Endothelial cell of umbilical vein (primary cell): ENCODE measurements around the gene FAHD1. TPM values are rescaled to one million over a fixed set of nuclear protein-coding genes. Genes with fewer than 3 reads are reported as not detected.

Experiments
- BruUV-seq: library from RNA; stranded (reverse); fragments of 400-500 nt; replicated peaks from 2 replicates; lab custom pipeline; 2021; lab: Mats Ljungman, UMichigan
- CTCF ChIA-PET: fragments of 300-600, 350-600 bp; sonication (Branson Sonifier 250); formaldehyde crosslinking; loops from one replicate; lab custom pipeline; 2021; ENCODE audit warnings: antibody characterized with exemption, inconsistent platforms; lab: Charles Lee
- POLR2A ChIA-PET: fragments of 300-600, 350-600 bp; sonication (Branson Sonifier 250); formaldehyde crosslinking; loops from one replicate; lab custom pipeline; 2021; ENCODE audit warnings: antibody characterized with exemption, inconsistent platforms; lab: Charles Lee
- DNase-seq: peaks from one replicate; pipeline ENCODE4 v3.0.0-alpha.2; 2011; ENCODE audit warnings: low read depth, low spot score
- FAIRE-seq: peaks from 2 replicates; lab custom pipeline; 2011; peaks lifted over from hg19 to GRCh38; lab: Jason Lieb, UNC
- H2AFZ ChIP-seq: 2 replicates; pipeline ENCODE4 v1.6.0; 2012; ENCODE audit warnings: low read depth, low read length, control low read depth, inconsistent platforms
- H3K27ac ChIP-seq: 2 replicates; pipeline ENCODE4 v1.5.1; 2011; ENCODE audit warnings: low read depth, mild to moderate bottlenecking, control low read depth, low read length, moderate library complexity; ENCODE audit not compliant: insufficient read depth
- H3K27me3 ChIP-seq, 2 experiments: 2 replicates each; pipeline versions ENCODE4 v1.6.0 to v1.6.1; 2011; ENCODE audit warnings: low read length in 2 of 2, mixed read lengths in 1 of 2; ENCODE audit not compliant: control insufficient read depth in 2 of 2, insufficient read depth in 2 of 2
- H3K36me3 ChIP-seq, 2 experiments: 2 replicates in 1 of 2; 3 replicates in 1 of 2; pipeline ENCODE4 v1.5.1; 2011; ENCODE audit warnings: low read length in 2 of 2, mild to moderate bottlenecking in 1 of 2, moderate library complexity in 1 of 2; ENCODE audit not compliant: control insufficient read depth in 2 of 2, insufficient read depth in 2 of 2; ENCODE audit errors: extremely low read depth in 1 of 2
- H3K4me1 ChIP-seq: 3 replicates; pipeline ENCODE4 v1.5.1; 2011; ENCODE audit warnings: mild to moderate bottlenecking, low read length; ENCODE audit not compliant: control insufficient read depth, insufficient read depth; ENCODE audit errors: extremely low read depth
- H3K4me2 ChIP-seq: 2 replicates; pipeline ENCODE4 v1.6.1; 2011; ENCODE audit warnings: low read length, control low read depth, mixed read lengths; ENCODE audit not compliant: insufficient read depth
- H3K4me3 ChIP-seq, 3 experiments: fragments of 200-600 bp in 1 of 3; sonication (generic), shearing (Covaris generic) in 1 of 3; replicated peaks in 1 of 3; 2 replicates each; pipeline ENCODE4 v1.5.1; 2011 to 2016; ENCODE audit warnings: control low read depth in 3 of 3, low read length in 3 of 3, mild to moderate bottlenecking in 2 of 3, inconsistent platforms in 1 of 3, low read depth in 1 of 3, moderate library complexity in 1 of 3; ENCODE audit not compliant: insufficient read depth in 1 of 3
- H3K79me2 ChIP-seq: 2 replicates; pipeline ENCODE4 v1.6.0; 2012; ENCODE audit warnings: low read length, inconsistent platforms; ENCODE audit not compliant: control insufficient read depth, insufficient read depth
- H3K9ac ChIP-seq: replicated peaks from 2 replicates; pipeline ENCODE3; 2011; ENCODE audit warnings: low read length, control low read depth; ENCODE audit not compliant: insufficient read depth; ENCODE audit errors: extremely low read depth
- H3K9me1 ChIP-seq: replicated peaks from 3 replicates; pipeline ENCODE4 v1.6.0; 2011; ENCODE audit warnings: mild to moderate bottlenecking, low read length; ENCODE audit not compliant: control insufficient read depth, insufficient read depth; ENCODE audit errors: extremely low read depth
- H3K9me3 ChIP-seq: replicated peaks from 2 replicates; pipeline ENCODE4 v1.5.1; 2012; ENCODE audit warnings: low read length, inconsistent platforms; ENCODE audit not compliant: control insufficient read depth, insufficient read depth
- H4K20me1 ChIP-seq: replicated peaks from 2 replicates; pipeline ENCODE3; 2011; ENCODE audit warnings: mild to moderate bottlenecking, low read length; ENCODE audit not compliant: control insufficient read depth, insufficient read depth; ENCODE audit errors: extremely low read depth
- CTCF ChIP-seq, 2 donors: IDR thresholded peaks; 1 replicate in 1 of 2; 2 replicates in 1 of 2; pipeline ENCODE4 v1.5.1; 2011; ENCODE audit warnings: low read length in 2 of 2, mild to moderate bottlenecking in 2 of 2, moderate library complexity in 2 of 2, control low read depth in 1 of 2, inconsistent platforms in 1 of 2, low read depth in 1 of 2; ENCODE audit not compliant: insufficient read depth in 1 of 2; ENCODE audit errors: extremely low read depth in 1 of 2
- EZH2 ChIP-seq: IDR thresholded peaks from 2 replicates; pipeline ENCODE4 v1.6.1; 2012; ENCODE audit warnings: borderline replicate concordance, low read depth, mild to moderate bottlenecking, moderate library complexity, low read length, inconsistent platforms; ENCODE audit not compliant: severe bottlenecking
- FOS ChIP-seq: IDR thresholded peaks from 2 replicates; pipeline ENCODE4 v1.6.1; 2011; ENCODE audit warnings: mild to moderate bottlenecking, low read length, moderate library complexity, borderline replicate concordance; ENCODE audit not compliant: insufficient read depth
- GATA2 ChIP-seq: IDR thresholded peaks from 2 replicates; pipeline ENCODE4 v1.7.0; 2011; ENCODE audit warnings: low read depth, mild to moderate bottlenecking, moderate library complexity, mixed read lengths, low read length; ENCODE audit not compliant: insufficient read length, insufficient read depth
- JUN ChIP-seq: IDR thresholded peaks from 2 replicates; pipeline ENCODE4 v1.6.1; 2011; ENCODE audit warnings: borderline replicate concordance, low read depth; ENCODE audit not compliant: insufficient read length, insufficient read depth
- MAX ChIP-seq: IDR thresholded peaks from 2 replicates; pipeline ENCODE4 v1.6.1; 2011; ENCODE audit not compliant: insufficient read depth, insufficient read length
- MYC ChIP-seq: IDR thresholded peaks from one replicate; pipeline ENCODE4 v1.6.1; 2011; ENCODE audit warnings: mild to moderate bottlenecking, low read depth, low read length
- POLR2A ChIP-seq: IDR thresholded peaks from 2 replicates; pipeline ENCODE4 v1.6.1; 2012; ENCODE audit warnings: low read depth, mild to moderate bottlenecking, control low read depth, low read length
- POLR2AphosphoS5 ChIP-seq: IDR thresholded peaks from 2 replicates; pipeline ENCODE4 v1.6.1; 2012; ENCODE audit warnings: low read depth, mild to moderate bottlenecking, control low read depth, low read length, moderate library complexity; ENCODE audit not compliant: insufficient read depth
- dilution Hi-C: fragments of 300-500 bp; cut with MboI; formaldehyde crosslinking; loops from one replicate; pipeline ENCODE4 v1.15.0; 2019; ENCODE audit warnings: low sequenced_read_pairs; ENCODE audit not compliant: extremely low pct_ligation_motif_present
- intact Hi-C: fragments of 100-400 bp; cut with micrococcal nuclease; formaldehyde crosslinking; loops from one replicate; pipeline ENCODE4 v1.10.0; 2022
- polyA plus RNA-seq, 4 experiments: library from polyadenylated mRNA; depleted of rRNA in 3 of 4; stranded (reverse) in 3 of 4; unstranded in 1 of 4; fragments of >200 nt; gene quantifications; 2 replicates each; pipeline versions ENCODE4 v1.2.1 to v1.2.3, GENCODE V29; 2011 to 2012; ENCODE audit warnings: missing spikeins in 1 of 4
- total RNA-seq: library from RNA; stranded (reverse); gene quantifications from 2 replicates; pipeline ENCODE4 v1.2.3, GENCODE V29; 2021

The FAHD1 gene
- total and polyA plus RNA-seq, 2 donors (not counting 3 experiments of a cell fraction or from before 2014, with no cell fraction given): 44.8 to 69.2 TPM

- no peaks in the 10 kb centered on the region for H3K9me3 ChIP-seq
- DNase-seq (no peak), FAIRE-seq (no peak)
- no peaks in the 10 kb centered on the region for H3K79me2 ChIP-seq
- dilution Hi-C loops: no loop called here
- no peak overlapping the region for H3K4me3 ChIP-seq
- H3K4me2 ChIP-seq: no peak overlapping the region
- no peak overlapping the region for H3K27ac ChIP-seq
- H4K20me1 ChIP-seq: no peaks in the 10 kb centered on the region
- CTCF ChIA-PET: no interaction called here
- intact Hi-C loops: no loop called here
- H3K4me1 ChIP-seq: no peaks in the 10 kb centered on the region
- POLR2A ChIA-PET: no interaction called here
- no peaks in the 10 kb centered on the region for H3K27me3 ChIP-seq
- H3K9me1 ChIP-seq: no peaks in the 10 kb centered on the region
- H3K36me3 ChIP-seq: peaks cover 0 to 28% of the 10 kb centered on the region in 2 experiments
- H3K9ac ChIP-seq: no peak overlapping the region
- TF ChIP-seq CTCF (IDR thresholded peaks at IDR 0.05; ENCODE audit: extremely low read depth in 1 of 2, insufficient read depth in 1 of 2, low read depth in 1 of 2, low read length in 2 of 2) (no peak), MAX (no peak), JUN (no peak), FOS (no peak), POLR2A (no peak), MYC (no peak), EZH2 (no peak), GATA2 (no peak), POLR2AphosphoS5 (no peak)
- no peak overlapping the region for H2AFZ ChIP-seq
- BruUV-seq: no TSS peak
Measured at GRCh38 chr16:1809281-1809801, 17.7 kb upstream of the FAHD1 start.
